Liver (tissue), 3 donors: Measurements from ENCODE around the gene TCAIM.

ENCODE experiments used
- CTCF ChIP-seq: fragments of 150-350 bp; IDR thresholded peaks from 2 replicates; pipeline ENCODE4 v1.5.1; 2017; ENCODE audit warnings: improper control_type of control experiment, low read depth, low read length; ENCODE audit not compliant: missing input control
- GABPA ChIP-seq, 2 donors: IDR thresholded peaks in 1 of 2; conservative IDR thresholded peaks in 1 of 2; 2 replicates each; pipeline ENCODE4 v1.6.1; 2016; ENCODE audit warnings: antibody characterized with exemption in 2 of 2, mild to moderate bottlenecking in 1 of 2, moderate library complexity in 1 of 2
- JUND ChIP-seq, 2 donors: IDR thresholded peaks; 2 replicates each; pipeline ENCODE4 v1.6.1; 2016; ENCODE audit warnings: antibody characterized with exemption in 2 of 2
- MAX ChIP-seq: IDR thresholded peaks from 2 replicates; pipeline ENCODE4 v1.6.1; 2016; ENCODE audit warnings: antibody characterized with exemption
- SP1 ChIP-seq: IDR thresholded peaks from 2 replicates; pipeline ENCODE4 v1.6.1; 2018; ENCODE audit warnings: antibody characterized with exemption, mild to moderate bottlenecking
- TAF1 ChIP-seq: conservative IDR thresholded peaks from 2 replicates; pipeline ENCODE4 v1.6.1; 2016; ENCODE audit warnings: antibody characterized with exemption, mild to moderate bottlenecking
- donor health status: healthy.
- donor health status: healthy.

- TF ChIP-seq CTCF (no peak), MAX (no peak), TAF1 (no peak), SP1 (no peak), JUND (IDR thresholded peaks at IDR 0.05) (no peak), GABPA (IDR thresholded peaks at IDR 0.05 in 1 of 2, conservative IDR thresholded peaks at IDR 0.05 in 1 of 2) (no peak)
Observed at GRCh38 chr3:44421280-44421679, 82.7 kb downstream of the TCAIM start.
